ENCODE data around the gene NUB1.
A peak's percentile ranks its signal among the peaks of the same experiment; 100 is the strongest.

The NUB1 gene

DNA sequence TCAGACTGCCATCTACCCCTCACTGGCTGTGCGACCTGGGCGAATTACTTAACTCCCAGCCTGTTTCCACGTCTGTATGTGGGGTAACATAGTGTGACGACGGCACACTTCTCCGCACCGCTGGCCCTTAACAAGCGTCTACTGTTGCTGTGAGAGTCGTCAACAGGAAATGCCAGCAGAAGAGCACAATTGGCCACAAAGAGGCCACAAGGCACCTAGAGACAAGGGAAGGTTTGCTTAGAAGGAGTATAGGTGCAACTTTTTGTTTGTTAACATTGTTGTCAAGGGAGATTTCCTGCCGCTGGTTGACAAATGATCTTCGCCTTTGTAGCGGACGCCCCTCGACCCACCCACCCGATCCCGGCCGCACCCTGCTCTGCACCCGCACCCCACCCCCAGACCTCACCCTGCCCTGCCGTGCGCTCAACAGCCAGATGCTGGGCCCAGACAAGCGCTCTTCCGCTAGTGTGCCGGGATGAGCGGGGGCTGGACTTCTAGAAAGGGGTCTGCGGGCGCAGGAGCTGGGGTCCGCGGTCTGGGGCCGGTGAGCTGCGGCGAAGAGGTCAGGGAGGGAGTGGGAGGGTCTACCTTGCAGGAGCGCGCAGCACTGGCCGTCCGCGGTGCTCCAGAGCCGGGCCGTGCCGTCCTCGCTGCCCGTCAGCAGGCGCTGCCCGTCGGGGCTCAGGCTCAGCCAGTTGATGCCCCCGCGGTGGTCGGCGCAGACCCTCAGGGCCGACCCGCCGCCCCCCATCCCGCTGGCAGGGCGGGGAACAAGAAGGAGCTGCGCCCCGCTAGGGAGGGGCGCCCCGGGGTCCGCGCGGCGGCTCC lies 67.4 kb downstream of the NUB1 start:
- DNase-seq: no peak

DNA sequence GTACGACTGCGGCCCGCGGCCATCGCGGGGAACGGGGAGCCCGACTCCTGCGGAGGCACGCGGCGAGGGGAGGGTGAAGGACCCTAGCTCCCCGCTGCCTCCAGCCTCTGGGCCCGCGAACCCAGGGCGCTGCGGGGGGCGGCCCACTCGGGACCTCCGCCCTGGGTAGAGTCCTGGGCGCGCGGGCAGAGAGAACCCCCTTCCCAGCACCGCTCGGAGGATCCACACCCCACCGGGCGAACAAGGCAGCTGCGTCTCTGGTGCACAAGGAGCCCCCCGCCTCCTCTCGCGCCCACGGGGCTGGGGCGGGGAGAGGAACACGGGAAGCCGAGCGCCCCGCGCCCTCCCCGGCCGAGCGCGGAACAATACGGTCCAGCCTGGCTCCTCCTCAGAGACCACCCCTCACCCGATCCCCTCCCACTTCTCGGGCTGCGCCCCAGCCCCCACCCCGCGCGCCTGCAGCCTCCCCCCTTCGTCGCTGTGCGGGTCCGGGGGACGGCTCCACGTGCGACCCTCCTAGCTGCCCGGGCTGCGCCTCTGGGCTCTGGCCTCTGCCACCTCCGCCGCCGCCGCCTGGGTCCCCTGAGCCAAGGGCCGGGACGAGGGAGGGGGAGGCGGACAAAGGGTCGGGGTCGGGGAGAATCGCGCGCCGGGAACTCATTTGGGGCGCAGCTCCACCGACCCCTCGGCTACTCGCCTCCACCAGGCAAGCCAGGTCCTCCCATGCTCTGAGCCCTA lies 68.2 kb downstream of the NUB1 start, which contains the start of gene WDR86:
Gene WDR86, minus strand, starts transcription at position 372 of the 738 bp plus-strand sequence. CDS start 449 bp downstream, outside the sequence.
- no peak for DNase-seq

GRCh38 chr7:151410405-151411390 lies 69.1 kb downstream of the NUB1 start:
- no peak for DNase-seq

DNA sequence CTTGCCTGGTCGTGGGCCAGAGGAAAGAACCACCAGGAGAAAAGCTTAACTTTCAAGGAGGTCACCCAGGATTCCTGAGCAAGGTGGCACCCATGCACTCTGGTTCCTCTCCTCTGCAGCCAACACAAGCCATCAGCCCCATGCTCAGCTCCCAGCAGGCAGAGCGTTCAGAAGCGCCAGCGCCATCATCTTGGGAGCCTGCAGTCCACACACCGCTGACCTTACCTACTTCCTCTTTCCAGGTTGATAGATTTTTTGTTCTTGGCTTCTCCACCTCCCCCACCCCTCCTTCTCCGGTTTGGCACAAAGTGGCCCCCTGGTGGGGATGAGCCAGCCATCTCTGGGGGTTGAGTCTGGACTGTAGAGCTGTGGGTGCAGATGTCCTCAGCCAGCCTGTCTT lies 69.9 kb downstream of the NUB1 start:
- no peak for DNase-seq

DNA sequence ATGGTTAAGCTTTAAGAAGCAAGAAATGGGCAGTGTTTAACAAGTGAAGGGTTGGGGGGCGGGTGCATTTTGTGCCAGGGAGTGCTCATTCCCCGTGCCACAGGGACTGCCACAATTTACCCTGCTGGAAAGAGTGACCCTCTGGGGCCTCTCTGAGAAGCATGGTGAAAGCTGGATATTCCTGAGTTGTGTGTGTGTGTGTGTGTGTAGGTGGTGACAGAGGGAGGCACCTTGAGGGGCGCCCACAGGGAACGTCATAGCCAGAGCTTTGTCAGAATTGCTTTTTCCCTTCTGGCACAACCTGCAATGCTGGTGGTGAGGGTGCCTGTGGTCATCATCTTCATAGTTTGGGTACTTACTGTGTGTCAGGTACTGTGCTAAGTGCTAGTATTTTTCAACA lies 70.7 kb downstream of the NUB1 start:
- no peak for DNase-seq

DNA sequence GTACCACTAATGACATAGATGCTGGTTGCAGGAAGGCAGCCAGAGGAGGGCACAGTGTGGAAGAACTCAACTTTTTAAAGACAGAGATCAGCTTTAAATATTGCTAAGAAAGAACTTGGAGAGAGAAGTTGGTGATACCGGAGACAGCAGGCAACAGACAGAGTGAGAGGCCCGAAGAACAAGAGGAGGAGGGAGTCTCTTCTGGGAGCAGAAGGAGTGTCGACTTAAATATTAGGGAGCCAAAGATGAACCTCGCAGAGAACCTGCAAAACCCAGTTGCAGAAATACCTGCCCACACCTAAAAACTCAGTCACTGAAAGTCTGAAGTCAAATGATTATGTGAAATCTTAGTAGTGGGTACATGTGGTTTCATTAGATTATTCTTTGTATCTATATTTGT lies 71.6 kb downstream of the NUB1 start:
- no peak for DNase-seq

DNA sequence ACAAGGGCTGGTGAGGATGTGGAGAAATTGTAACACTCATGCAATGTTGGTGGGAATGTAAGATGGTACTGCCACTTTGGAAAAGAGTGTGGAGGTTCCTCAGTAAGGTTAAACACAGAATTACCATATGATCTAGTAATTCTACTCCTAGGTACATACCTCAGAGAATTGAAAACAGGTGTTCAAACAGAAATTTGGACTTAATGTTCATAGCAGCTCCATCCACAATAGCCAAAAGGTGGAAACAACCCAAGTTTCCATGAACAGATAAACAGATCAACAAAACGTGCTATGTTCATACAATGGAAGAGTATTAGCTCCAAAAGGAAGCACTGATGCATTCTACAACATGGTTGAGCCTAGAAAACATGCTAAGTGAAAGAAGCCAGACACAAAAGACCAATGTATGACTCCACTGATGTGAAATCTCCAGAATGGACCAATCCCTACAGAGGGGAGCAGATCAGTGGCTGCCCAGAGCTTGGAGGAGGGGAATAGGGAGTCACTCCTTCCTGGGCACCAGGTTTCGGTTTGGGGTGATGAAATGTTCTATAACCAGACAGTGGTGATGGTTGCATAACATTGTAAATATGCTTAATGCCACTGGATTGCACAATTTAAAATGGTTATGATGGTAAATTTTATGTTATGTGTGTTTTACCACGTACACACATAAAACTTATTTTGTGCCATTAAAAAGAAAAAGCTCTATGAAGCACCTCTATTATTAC lies 73.9 kb downstream of the NUB1 start:
- DNase-seq: no peak

DNA sequence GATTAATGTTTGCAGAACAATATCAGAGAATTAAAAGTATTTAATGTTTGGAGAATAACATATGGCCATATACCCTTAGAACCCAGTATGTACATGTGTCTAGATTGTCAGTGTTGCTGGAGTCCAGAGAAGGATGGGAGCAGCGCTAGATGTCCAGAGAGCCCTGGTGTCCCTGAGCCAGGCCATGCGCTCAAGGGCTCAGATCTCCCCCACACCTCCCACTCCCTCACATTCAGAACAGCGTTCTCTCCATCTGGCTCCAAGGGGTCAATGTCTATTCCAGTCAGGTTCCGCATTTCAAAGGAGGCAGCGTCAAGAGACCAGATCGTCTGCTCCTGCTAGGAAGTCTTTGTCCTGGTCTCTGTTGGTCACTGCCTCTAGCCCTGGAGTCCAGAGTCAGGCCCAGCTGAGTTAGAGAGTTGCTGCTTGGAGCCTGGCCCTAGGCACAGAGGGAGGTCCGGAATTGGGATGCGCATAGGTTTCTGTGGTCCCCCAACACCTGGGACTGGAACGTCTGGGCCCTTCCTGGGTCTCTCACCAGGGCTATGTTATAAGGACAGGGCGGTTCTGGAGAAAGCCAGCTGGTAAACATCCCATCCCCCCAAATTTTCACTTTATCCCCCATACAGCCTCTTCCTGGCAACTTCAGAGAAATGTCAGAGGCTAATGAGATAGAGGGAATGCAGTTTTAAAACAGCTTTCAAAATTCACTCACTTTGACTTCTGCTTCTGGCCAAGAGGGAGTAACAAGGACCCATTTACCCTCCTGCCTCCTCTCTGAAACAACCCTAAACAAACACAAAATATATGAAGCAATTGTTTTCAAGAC lies 74.7 kb downstream of the NUB1 start:
- DNase-seq: no peak

- DNase-seq: no peak
These were observed 75.3 kb downstream of the NUB1 start for GRCh38 chr7:151416941-151417315.

- DNase-seq: no peak
These were observed 78.5 kb downstream of the NUB1 start for GRCh38 chr7:151420144-151420543.

DNA sequence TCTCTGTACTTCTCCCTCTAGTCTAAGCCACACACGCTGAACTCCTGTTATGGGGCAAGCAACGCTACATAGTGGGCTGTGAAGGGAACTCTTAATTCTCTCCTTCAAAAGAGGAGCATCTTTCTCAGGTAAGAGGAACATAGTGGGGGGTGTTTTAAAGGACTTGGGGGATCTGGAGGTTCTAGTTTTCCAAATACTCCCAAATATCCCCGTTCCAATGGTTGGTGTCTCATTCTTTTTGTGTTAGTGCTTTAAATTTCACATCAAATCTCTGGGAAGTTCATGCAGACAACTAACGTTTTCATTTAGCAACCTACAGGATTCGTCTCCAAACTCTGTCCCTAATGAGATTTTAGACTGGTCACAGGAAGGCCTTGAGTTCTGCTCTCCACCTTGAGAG lies 80.6 kb downstream of the NUB1 start:
- DNase-seq: no peak

- DNase-seq: no peak
These were observed 81.6 kb downstream of the NUB1 start for GRCh38 chr7:151423226-151423625.

- no peak for DNase-seq
These were observed 82.3 kb downstream of the NUB1 start for GRCh38 chr7:151423936-151424335.

- DNase-seq: no peak
These were observed 83.2 kb downstream of the NUB1 start for GRCh38 chr7:151424799-151425198.

DNA sequence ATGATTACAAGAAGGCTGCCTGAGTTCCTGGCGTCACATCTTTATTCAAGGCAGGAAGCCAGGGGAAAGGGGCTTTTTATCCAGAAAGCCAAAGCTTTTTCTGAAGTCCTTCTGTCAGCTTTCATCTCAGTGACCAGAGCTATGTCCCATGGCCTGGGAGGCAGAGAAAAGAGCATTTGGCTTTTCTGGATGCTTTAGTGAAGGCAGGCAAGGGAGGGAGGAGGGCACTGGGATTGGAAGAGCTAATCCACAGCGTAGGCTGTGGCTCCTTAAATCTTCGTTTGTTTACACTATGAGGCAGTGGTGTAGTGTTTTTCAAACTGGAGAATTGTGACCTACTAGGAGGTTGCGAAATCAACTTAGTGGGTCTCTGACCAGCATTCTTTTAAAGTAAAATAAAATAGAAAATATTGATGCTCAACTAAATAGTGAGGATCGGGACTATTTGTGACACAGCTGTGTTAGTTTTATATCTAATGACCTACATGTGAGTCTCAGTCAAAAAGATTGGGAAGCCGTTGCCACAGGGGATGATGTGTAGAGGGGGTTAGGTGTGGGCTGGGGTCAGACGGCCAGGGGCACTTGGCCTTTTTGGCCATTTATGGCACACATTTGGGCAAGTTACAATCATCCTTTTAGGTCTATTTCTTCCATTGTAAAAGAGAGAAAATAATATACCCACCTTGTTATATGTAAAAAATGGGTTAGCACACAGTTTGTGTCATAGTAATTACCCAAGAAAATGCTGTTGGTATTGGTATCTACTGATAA lies 84.2 kb downstream of the NUB1 start:
- no peak for DNase-seq

DNA sequence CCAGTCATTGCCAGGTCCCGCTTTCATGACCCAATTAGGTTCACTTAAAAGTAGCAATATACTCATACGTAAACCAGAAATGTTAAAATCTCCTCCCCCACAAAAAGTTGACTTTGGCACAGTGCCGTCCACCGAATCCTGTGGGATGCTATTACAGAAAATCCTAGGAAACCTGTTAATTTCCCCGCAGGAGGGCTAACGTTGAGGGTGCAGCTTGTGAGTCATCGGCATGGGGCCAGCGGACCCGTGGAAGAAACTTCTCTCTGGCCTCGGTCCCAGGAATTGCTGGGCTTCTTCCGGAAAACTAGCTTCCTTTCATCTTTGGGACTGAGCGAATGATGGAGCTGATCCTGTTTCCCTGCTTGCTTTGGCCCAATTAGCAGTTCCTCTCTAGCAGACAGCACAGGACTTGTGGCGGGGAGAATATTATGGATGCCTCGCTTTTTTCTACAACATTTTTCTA lies 84.9 kb downstream of the NUB1 start:
- DNase-seq: peak; percentile 46

GRCh38 chr7:151426904-151427704 lies 85.5 kb downstream of the NUB1 start:
- no peak for DNase-seq

- DNase-seq: no peak
These were observed 86.2 kb downstream of the NUB1 start for GRCh38 chr7:151427705-151428377.

All from GOT3 (cell line).